GM12878 (cell line): ENCODE results near the gene TEX261. TPM values are rescaled to one million over a fixed set of nuclear protein-coding genes. Genes with fewer than 3 reads are reported as not detected.

Experiments used
- ATAC-seq: fragments of 200-7000 bp; cut with Tn5 transposase; 3 replicates; pipeline ENCODE4 v1.9.1; 2020; ENCODE audit warnings: mild to moderate bottlenecking, moderate library complexity
- BruUV-seq: library from RNA; stranded (reverse); fragments of 400-500 nt; replicated peaks from 2 replicates; lab custom pipeline; 2021; lab: Mats Ljungman, UMichigan
- CTCF ChIA-PET: fragments of 300-600 bp; sonication (Branson Sonifier 250); formaldehyde crosslinking; extraction: SDS; loops from one replicate; lab custom pipeline; 2021; ENCODE audit warnings: inconsistent platforms; lab: Yijun Ruan, JAX
- POLR2A ChIA-PET: fragments of 350-600 bp; formaldehyde crosslinking; extraction: SDS; loops from one replicate; lab custom pipeline; 2021; ENCODE audit warnings: inconsistent platforms; lab: Charles Lee
- RAD21 ChIA-PET: fragments of 300-600 bp; sonication (Branson Sonifier 250); formaldehyde crosslinking; loops from one replicate; lab custom pipeline; 2023; ENCODE audit warnings: antibody characterized with exemption; ENCODE audit not compliant: unreplicated experiment; lab: Charles Lee
- SMC1A ChIA-PET: fragments of 300-600 bp; sonication (Branson Sonifier 250); formaldehyde crosslinking; loops from one replicate; lab custom pipeline; 2023; ENCODE audit not compliant: unreplicated experiment, uncharacterized antibody; lab: Charles Lee
- DNase-seq: peaks from one replicate; pipeline ENCODE4 v3.0.0-alpha.2; 2011; ENCODE audit warnings: low read depth, low spot score
- FAIRE-seq: peaks from 3 replicates; lab custom pipeline; 2011; peaks lifted over from hg19 to GRCh38; lab: Jason Lieb, UNC
- H2AFZ ChIP-seq: 2 replicates; pipeline ENCODE4 v1.6.0; 2011; ENCODE audit warnings: low read depth, low read length, control low read depth; ENCODE audit not compliant: control insufficient read depth
- H3K27ac ChIP-seq: 2 replicates; pipeline ENCODE4 v1.5.1; 2011; ENCODE audit warnings: control low read depth; ENCODE audit not compliant: control insufficient read depth, insufficient read depth
- H3K27me3 ChIP-seq, 2 experiments: replicated peaks in 1 of 2; 2 replicates each; pipeline versions ENCODE4 v1.6.0 to v1.6.1; 2011; ENCODE audit warnings: low read length in 1 of 2; ENCODE audit not compliant: control insufficient read depth in 2 of 2, insufficient read depth in 2 of 2
- H3K36me3 ChIP-seq, 2 experiments: 2 replicates each; pipeline ENCODE4 v1.5.1; 2011; ENCODE audit warnings: low read length in 1 of 2; ENCODE audit not compliant: control insufficient read depth in 2 of 2, insufficient read depth in 2 of 2
- H3K4me1 ChIP-seq: 2 replicates; pipeline ENCODE4 v1.6.1; 2011; ENCODE audit warnings: mild to moderate bottlenecking, low read length, moderate library complexity, mixed read lengths; ENCODE audit not compliant: control insufficient read depth, insufficient read depth
- H3K4me2 ChIP-seq: 2 replicates; pipeline ENCODE4 v1.6.0; 2011; ENCODE audit warnings: control low read depth; ENCODE audit not compliant: control insufficient read depth, insufficient read depth
- H3K4me3 ChIP-seq: fragments of 200-600 bp; sonication (generic); 2 replicates; pipeline ENCODE4 v1.5.1; 2016
- H3K79me2 ChIP-seq: 2 replicates; pipeline ENCODE4 v1.6.0; 2011; ENCODE audit warnings: low read length; ENCODE audit not compliant: control insufficient read depth, insufficient read depth
- H3K9ac ChIP-seq: 2 replicates; pipeline ENCODE4 v1.8.0; 2011; ENCODE audit warnings: low read length, control low read depth, mixed read lengths; ENCODE audit not compliant: control insufficient read depth, insufficient read depth
- H3K9me3 ChIP-seq: replicated peaks from 3 replicates; pipeline ENCODE4 v1.5.1; 2011; ENCODE audit warnings: mild to moderate bottlenecking, low read length; ENCODE audit not compliant: control insufficient read depth, insufficient read depth
- H4K20me1 ChIP-seq: 2 replicates; pipeline ENCODE4 v1.6.0; 2011; ENCODE audit not compliant: control insufficient read depth, insufficient read depth
- BHLHE40 ChIP-seq, 2 experiments: fragments of 450-650 bp in 1 of 2; IDR thresholded peaks; 2 replicates each; pipeline ENCODE4 v1.6.1; 2011 to 2017; ENCODE audit warnings: low read depth in 2 of 2, borderline replicate concordance in 1 of 2, improper control_type of control experiment in 1 of 2, low read length in 1 of 2, mild to moderate bottlenecking in 1 of 2
- CBX3 ChIP-seq: fragments of 200-600 bp; sonication (generic); IDR thresholded peaks from 2 replicates; pipeline ENCODE4 v1.6.1; 2016; ENCODE audit warnings: low read depth, borderline replicate concordance
- CTCF ChIP-seq, 3 experiments: IDR thresholded peaks in 2 of 3; conservative IDR thresholded peaks in 1 of 3; 2 replicates each; pipeline ENCODE4 v1.5.1; 2011; ENCODE audit warnings: low read depth in 3 of 3, low read length in 3 of 3, mild to moderate bottlenecking in 3 of 3, control low read depth in 2 of 3, moderate library complexity in 2 of 3, inconsistent platforms in 1 of 3, mixed read lengths in 1 of 3; ENCODE audit not compliant: control insufficient read depth in 2 of 3, insufficient read depth in 1 of 3; ENCODE audit errors: extremely low read depth in 1 of 3
- FOXM1 ChIP-seq: IDR thresholded peaks from 2 replicates; pipeline ENCODE4 v1.6.1; 2012; ENCODE audit warnings: low read depth, mild to moderate bottlenecking, inconsistent platforms, low read length, moderate library complexity
- GABPA ChIP-seq: IDR thresholded peaks from 2 replicates; pipeline ENCODE4 v1.6.1; 2014; ENCODE audit warnings: antibody characterized with exemption, low read depth, mild to moderate bottlenecking, inconsistent platforms
- IKZF2 ChIP-seq, 2 experiments: fragments of 450-650 bp; IDR thresholded peaks; 2 replicates each; pipeline ENCODE4 v1.6.1; 2017; ENCODE audit warnings: mild to moderate bottlenecking in 2 of 2, moderate library complexity in 2 of 2
- KLF5 ChIP-seq: fragments of 450-650 bp; IDR thresholded peaks from 2 replicates; pipeline ENCODE4 v1.6.1; 2014; ENCODE audit warnings: mild to moderate bottlenecking; ENCODE audit not compliant: partially characterized antibody
- NFIC ChIP-seq: IDR thresholded peaks from 2 replicates; pipeline ENCODE4 v1.6.1; 2012; ENCODE audit warnings: low read depth, mild to moderate bottlenecking, inconsistent platforms, low read length, moderate library complexity
- RB1 ChIP-seq: fragments of 450-650 bp; formaldehyde crosslinking; IDR thresholded peaks from 2 replicates; pipeline ENCODE4 v1.6.1; 2017; ENCODE audit warnings: mild to moderate bottlenecking, borderline replicate concordance
- SPI1 ChIP-seq: IDR thresholded peaks from 2 replicates; pipeline ENCODE4 v1.6.1; 2011; ENCODE audit warnings: low read depth, mild to moderate bottlenecking, low read length, moderate library complexity, borderline replicate concordance; ENCODE audit not compliant: insufficient read depth
- SRF ChIP-seq, 2 experiments: IDR thresholded peaks; 2 replicates each; pipeline ENCODE4 v1.6.1; 2011; ENCODE audit warnings: low read depth in 2 of 2, low read length in 2 of 2, mild to moderate bottlenecking in 1 of 2, moderate library complexity in 1 of 2
- TCF7 ChIP-seq: IDR thresholded peaks from 2 replicates; pipeline ENCODE4 v1.6.1; 2014; ENCODE audit warnings: antibody characterized with exemption, borderline replicate concordance
- ZNF24 ChIP-seq: fragments of 450-650 bp; IDR thresholded peaks from 2 replicates; pipeline ENCODE4 v1.6.1; 2017; ENCODE audit warnings: antibody characterized with exemption, mild to moderate bottlenecking
- WGBS: methylation state at CpG from one replicate; pipeline ENCODE4 v1.1.6; 2016; ENCODE audit warnings: low lambda C conversion rate; ENCODE audit not compliant: insufficient replicate concordance, insufficient coverage; ENCODE audit errors: missing lambda C conversion rate; 5-methylcytosine and 5-hydroxymethylcytosine counted together
- in situ Hi-C: fragments of 300-500 bp; cut with MboI; formaldehyde crosslinking; loops from 9 replicates; pipeline ENCODE4 v1.14.3; 2018; ENCODE audit warnings: mixed read lengths
- intact Hi-C: fragments of 100-400 bp; cut with micrococcal nuclease; formaldehyde crosslinking; loops from one replicate; pipeline ENCODE4 v1.14.2; 2022; ENCODE audit not compliant: unreplicated experiment
- polyA plus RNA-seq, 11 experiments: library from polyadenylated mRNA; depleted of rRNA in 4 of 11; unstranded in 6 of 11; stranded (reverse) in 5 of 11; fragments of >200 nt; fragmentation: Nextera tagmentation in 4 of 11; fragmentation: Illumina TruSeq in 1 of 11; extraction: Ambion mirVana in 4 of 11; extraction: Trizol in 1 of 11; gene quantifications; 1 replicate in 1 of 11; 2 replicates in 10 of 11; pipeline versions ENCODE4 v1.2.1 to v1.2.3, GENCODE V29; 2011 to 2016; ENCODE audit warnings: inconsistent platforms in 2 of 11, missing spikeins in 2 of 11, low read depth in 1 of 11
- total RNA-seq, 4 experiments: library from RNA; depleted of rRNA in 3 of 4; stranded (reverse); fragments of >200 nt in 3 of 4; fragmentation: Illumina TruSeq in 1 of 4; extraction: Trizol in 1 of 4; gene quantifications; 2 replicates each; pipeline versions ENCODE4 v1.2.1 to v1.2.3, GENCODE V29; 2013 to 2021
- TF ChIP-seq, protein P1 (sequence below): fragments of 450-650 bp; IDR thresholded peaks from 2 replicates; pipeline ENCODE4 v1.6.1; 2017; ENCODE audit warnings: low read depth, mild to moderate bottlenecking, moderate library complexity
- TF ChIP-seq, protein P2 (sequence below): fragments of 450-650 bp; IDR thresholded peaks from 2 replicates; pipeline ENCODE4 v1.6.1; 2018; ENCODE audit warnings: borderline replicate concordance, mild to moderate bottlenecking; ENCODE audit not compliant: partially characterized antibody

Gene TEX261
- total and polyA plus RNA-seq, 10 of the 15 experiments (the other 5 are each of a cell fraction or from before 2014, with no cell fraction given), result 5.5 to 75.6 (median 40.3) TPM

DNA sequence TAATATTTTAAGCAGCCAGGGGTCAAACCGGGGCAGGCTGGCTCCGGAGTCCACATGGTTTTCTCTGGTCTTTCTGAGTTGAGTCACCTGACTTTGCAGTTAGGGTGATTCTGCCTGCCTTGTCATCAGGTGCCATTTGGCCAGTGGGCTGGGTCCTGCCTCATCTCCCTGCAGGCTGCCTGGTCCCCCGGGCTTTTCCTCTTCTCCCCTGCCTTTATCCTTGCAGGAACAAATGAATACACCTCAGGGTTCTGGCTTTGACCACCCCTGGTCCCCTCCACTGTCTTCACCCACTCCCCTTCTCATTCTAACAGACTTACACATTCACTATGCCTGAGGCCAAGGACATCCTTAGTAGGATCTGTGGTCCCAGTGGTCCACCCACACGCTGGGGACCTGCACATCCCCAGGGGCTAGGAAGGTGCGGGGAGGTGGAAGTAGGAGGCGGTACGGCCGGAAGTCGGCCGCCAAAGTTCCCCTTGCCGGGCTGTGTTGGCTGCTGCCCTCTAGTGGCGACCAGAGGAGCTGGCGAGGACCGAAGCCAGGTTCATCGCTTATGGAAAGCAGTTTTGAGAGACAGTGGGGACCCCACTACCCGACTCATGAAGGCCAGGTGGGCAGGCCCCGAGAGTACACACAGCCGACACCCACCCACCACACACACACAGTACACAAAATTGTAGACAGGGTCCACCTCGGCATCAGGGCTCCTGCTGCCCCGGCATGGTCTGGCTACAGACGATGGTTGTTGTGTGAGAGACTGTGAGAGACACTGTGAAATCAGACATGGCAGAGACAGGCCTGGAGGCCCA is 6.3 kb upstream of the TEX261 start:
- 18% methylated on average over 17 of the region's 21 CpGs for WGBS
- no peak for DNase-seq
- BruUV-seq, result no TSS peak
- Histone ChIP-seq H3K79me2 (no peaks in the 10 kb centered on the region), H3K36me3 (no peaks in the 10 kb centered on the region), H3K4me3 (peak overlapping the region; percentile 66), H2AFZ (peak overlapping the region; percentile 100), H3K9ac (peak overlapping the region; percentile 51; the same call in 1 of the 2 replicates), H3K4me2 (peak overlapping the region; percentile 90), H3K27me3 (no peaks in the 10 kb centered on the region), H4K20me1 (no peaks in the 10 kb centered on the region), H3K27ac (peak overlapping the region; percentile 48; the same call in 1 of the 2 replicates), H3K4me1 (peaks cover 9% of the 10 kb centered on the region), H3K9me3 (no peaks in the 10 kb centered on the region)
- ChIA-PET POLR2A (interaction anchor here (1.3 to 1.4 kb wide), 2 partner anchors 10 to 69 kb away, joined by 3 to 4 read pairs; no protein-coding TSS in a partner anchor), CTCF (interaction anchor here (0.6 to 3.3 kb wide), 24 partner anchors 9 to 696 kb away, joined by 3 to 30 read pairs (median 4); partner anchors contain the start of genes ANKRD53, MCEE and NAGK), RAD21 (interaction anchor here (0.9 to 1.0 kb wide), 2 partner anchors 16 to 143 kb away, joined by 3 to 4 read pairs; no protein-coding TSS in a partner anchor), SMC1A (interaction anchor here (1.1 to 3.0 kb wide), 5 partner anchors 15 to 69 kb away, joined by 3 to 11 read pairs (median 5); no protein-coding TSS in a partner anchor)
- in situ Hi-C loops (no loop called here), intact Hi-C loops (no loop called here)
- peak; percentile 91 for FAIRE-seq
- peak; percentile 98 for ATAC-seq
- TF ChIP-seq, protein P1, sequence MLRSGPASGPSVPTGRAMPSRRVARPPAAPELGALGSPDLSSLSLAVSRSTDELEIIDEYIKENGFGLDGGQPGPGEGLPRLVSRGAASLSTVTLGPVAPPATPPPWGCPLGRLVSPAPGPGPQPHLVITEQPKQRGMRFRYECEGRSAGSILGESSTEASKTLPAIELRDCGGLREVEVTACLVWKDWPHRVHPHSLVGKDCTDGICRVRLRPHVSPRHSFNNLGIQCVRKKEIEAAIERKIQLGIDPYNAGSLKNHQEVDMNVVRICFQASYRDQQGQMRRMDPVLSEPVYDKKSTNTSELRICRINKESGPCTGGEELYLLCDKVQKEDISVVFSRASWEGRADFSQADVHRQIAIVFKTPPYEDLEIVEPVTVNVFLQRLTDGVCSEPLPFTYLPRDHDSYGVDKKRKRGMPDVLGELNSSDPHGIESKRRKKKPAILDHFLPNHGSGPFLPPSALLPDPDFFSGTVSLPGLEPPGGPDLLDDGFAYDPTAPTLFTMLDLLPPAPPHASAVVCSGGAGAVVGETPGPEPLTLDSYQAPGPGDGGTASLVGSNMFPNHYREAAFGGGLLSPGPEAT, result peak; percentile 67
- TF ChIP-seq NFIC (no peak), IKZF2 (IDR thresholded peaks at IDR 0.05) (peak; percentile 40 to 51; a peak in 1 of 4 replicates), BHLHE40 (IDR thresholded peaks at IDR 0.05; ENCODE audit: borderline replicate concordance in 1 of 2, low read depth in 2 of 2, low read length in 1 of 2) (peak in 1 of 2 experiments; percentile 65; a peak in 2 of 4 replicates), GABPA (peak; percentile 76), FOXM1 (no peak), TCF7 (no peak), SPI1 (peak; percentile 19; the same call in 1 of the 2 replicates), ZNF24 (no peak), CTCF (IDR thresholded peaks at IDR 0.05 in 2 of 3, conservative IDR thresholded peaks at IDR 0.05 in 1 of 3; ENCODE audit: control insufficient read depth in 2 of 3, extremely low read depth in 1 of 3, insufficient read depth in 1 of 3, low read depth in 3 of 3, low read length in 3 of 3) (peak; percentile 88 to 93 (median 91)), SRF (IDR thresholded peaks at IDR 0.05; ENCODE audit: low read depth in 2 of 2, low read length in 2 of 2) (0 out of 4 replicates have a peak, but pooled peaks have one; percentile 48 to 56), RB1 (peak; percentile 80; the same call in 1 of the 2 replicates), CBX3 (no peak), KLF5 (peak; percentile 52)
- TF ChIP-seq, protein P2, sequence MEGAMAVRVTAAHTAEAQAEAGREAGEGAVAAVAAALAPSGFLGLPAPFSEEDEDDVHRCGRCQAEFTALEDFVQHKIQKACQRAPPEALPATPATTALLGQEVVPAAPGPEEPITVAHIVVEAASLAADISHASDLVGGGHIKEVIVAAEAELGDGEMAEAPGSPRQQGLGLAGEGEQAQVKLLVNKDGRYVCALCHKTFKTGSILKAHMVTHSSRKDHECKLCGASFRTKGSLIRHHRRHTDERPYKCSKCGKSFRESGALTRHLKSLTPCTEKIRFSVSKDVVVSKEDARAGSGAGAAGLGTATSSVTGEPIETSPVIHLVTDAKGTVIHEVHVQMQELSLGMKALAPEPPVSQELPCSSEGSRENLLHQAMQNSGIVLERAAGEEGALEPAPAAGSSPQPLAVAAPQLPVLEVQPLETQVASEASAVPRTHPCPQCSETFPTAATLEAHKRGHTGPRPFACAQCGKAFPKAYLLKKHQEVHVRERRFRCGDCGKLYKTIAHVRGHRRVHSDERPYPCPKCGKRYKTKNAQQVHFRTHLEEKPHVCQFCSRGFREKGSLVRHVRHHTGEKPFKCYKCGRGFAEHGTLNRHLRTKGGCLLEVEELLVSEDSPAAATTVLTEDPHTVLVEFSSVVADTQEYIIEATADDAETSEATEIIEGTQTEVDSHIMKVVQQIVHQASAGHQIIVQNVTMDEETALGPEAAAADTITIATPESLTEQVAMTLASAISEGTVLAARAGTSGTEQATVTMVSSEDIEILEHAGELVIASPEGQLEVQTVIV, result peak; percentile 12
